Activated CD4-positive, alpha-beta T cell treated with anti-CD3 and anti-CD28 coated beads, Interleukin-2, amount 10 ng/mL, durations not matched to agents 7 days and 5 days (primary cell): ENCODE measurements around the gene MBNL3. TPM values are rescaled to one million over a fixed set of nuclear protein-coding genes. Genes with fewer than 3 reads are reported as not detected.

Experiments
- CTCF ChIA-PET: fragments of 350-600 bp; sonication (Branson Sonifier 250); formaldehyde crosslinking; loops from one replicate; lab custom pipeline; 2021; ENCODE audit warnings: antibody characterized with exemption; lab: Charles Lee
- POLR2A ChIA-PET: fragments of 350-600 bp; sonication (Branson Sonifier 250); formaldehyde crosslinking; loops from one replicate; lab custom pipeline; 2021; ENCODE audit warnings: antibody characterized with exemption; lab: Charles Lee
- DNase-seq: peaks from one replicate; pipeline ENCODE4 v3.0.0-alpha.2; 2020
- H3K27ac Mint-ChIP-seq: one replicate; pipeline ENCODE4 v1.8.0; 2021; ENCODE audit warnings: mild to moderate bottlenecking, moderate library complexity, mixed read lengths
- H3K27me3 Mint-ChIP-seq: one replicate; pipeline ENCODE4 v1.8.0; 2021; ENCODE audit warnings: mixed read lengths
- H3K36me3 Mint-ChIP-seq: one replicate; pipeline ENCODE4 v1.8.0; 2021; ENCODE audit warnings: low read depth, mixed read lengths
- H3K4me1 Mint-ChIP-seq: one replicate; pipeline ENCODE4 v1.8.0; 2021; ENCODE audit warnings: mixed read lengths
- H3K4me3 Mint-ChIP-seq: one replicate; pipeline ENCODE4 v1.8.0; 2021; ENCODE audit warnings: mild to moderate bottlenecking, moderate library complexity, mixed read lengths
- H3K9me3 Mint-ChIP-seq: one replicate; pipeline ENCODE4 v1.8.0; 2021; ENCODE audit warnings: mixed read lengths
- total RNA-seq, 2 experiments: library from RNA; stranded (reverse); gene quantifications; one replicate each; pipeline ENCODE4 v1.2.3, GENCODE V29; 2021

MBNL3 gene
- total RNA-seq, 2 experiments from 2014 or later: 33.7 to 50.4 TPM

- POLR2A ChIA-PET: no interaction called here
- H3K9me3 Mint-ChIP-seq: no peaks in the 10 kb centered on the region
These were observed 84.6 kb downstream of the MBNL3 start for GRCh38 chrX:132404266-132404665.

GRCh38 chrX:132401935-132402334 is 86.9 kb downstream of the MBNL3 start:
- H3K9me3 Mint-ChIP-seq: no peaks in the 10 kb centered on the region
- H3K27me3 Mint-ChIP-seq: no peaks in the 10 kb centered on the region
- peaks cover 5% of the 10 kb centered on the region for H3K36me3 Mint-ChIP-seq
- no peak overlapping the region for H3K27ac Mint-ChIP-seq
- H3K4me3 Mint-ChIP-seq: no peak overlapping the region
- H3K4me1 Mint-ChIP-seq: no peaks in the 10 kb centered on the region
- DNase-seq: no peak
- ChIA-PET POLR2A (no interaction called here), CTCF (no interaction called here)

More at GRCh38 chrX:132404266-132404665, 84.6 kb downstream of the MBNL3 start:
- Mint-ChIP-seq H3K4me3 (no peak overlapping the region), H3K27me3 (no peaks in the 10 kb centered on the region), H3K27ac (no peak overlapping the region), H3K36me3 (peaks cover 3% of the 10 kb centered on the region), H3K4me1 (no peaks in the 10 kb centered on the region)
- DNase-seq: no peak
- CTCF ChIA-PET: no interaction called here

- Mint-ChIP-seq H3K4me1 (no peaks in the 10 kb centered on the region), H3K9me3 (no peaks in the 10 kb centered on the region)
- CTCF ChIA-PET: no interaction called here
These were observed 88.1 kb downstream of the MBNL3 start for GRCh38 chrX:132400706-132401105.

GRCh38 chrX:132395645-132396044 is 93.2 kb downstream of the MBNL3 start:
- no peaks in the 10 kb centered on the region for H3K27me3 Mint-ChIP-seq
- H3K27ac Mint-ChIP-seq: no peak overlapping the region
- no peaks in the 10 kb centered on the region for H3K9me3 Mint-ChIP-seq
- ChIA-PET POLR2A (no interaction called here), CTCF (interaction anchor here (1.6 kb wide), 1 partner anchor 30 kb away, joined by 3 read pairs; no protein-coding TSS in a partner anchor)
- peaks cover 1% of the 10 kb centered on the region for H3K36me3 Mint-ChIP-seq
- H3K4me3 Mint-ChIP-seq: no peak overlapping the region
- no peaks in the 10 kb centered on the region for H3K4me1 Mint-ChIP-seq
- DNase-seq: no peak

More at GRCh38 chrX:132400706-132401105, 88.1 kb downstream of the MBNL3 start:
- POLR2A ChIA-PET: no interaction called here
- no peak overlapping the region for H3K27ac Mint-ChIP-seq
- peaks cover 5% of the 10 kb centered on the region for H3K36me3 Mint-ChIP-seq
- no peak for DNase-seq
- no peaks in the 10 kb centered on the region for H3K27me3 Mint-ChIP-seq
- no peak overlapping the region for H3K4me3 Mint-ChIP-seq

GRCh38 chrX:132395026-132395425 is 93.8 kb downstream of the MBNL3 start:
- H3K36me3 Mint-ChIP-seq: peaks cover 1% of the 10 kb centered on the region
- CTCF ChIA-PET: interaction anchor here (1.6 kb wide), 1 partner anchor 30 kb away, joined by 3 read pairs; no protein-coding TSS in a partner anchor
- H3K27ac Mint-ChIP-seq: no peak overlapping the region
- no peak for DNase-seq
- no peaks in the 10 kb centered on the region for H3K27me3 Mint-ChIP-seq
- POLR2A ChIA-PET: no interaction called here
- H3K4me1 Mint-ChIP-seq: no peaks in the 10 kb centered on the region
- H3K9me3 Mint-ChIP-seq: no peaks in the 10 kb centered on the region
- no peak overlapping the region for H3K4me3 Mint-ChIP-seq

GRCh38 chrX:132394591-132394990 is 94.2 kb downstream of the MBNL3 start:
- H3K4me3 Mint-ChIP-seq: no peak overlapping the region
- H3K4me1 Mint-ChIP-seq: no peaks in the 10 kb centered on the region
- no peaks in the 10 kb centered on the region for H3K27me3 Mint-ChIP-seq
- no peak overlapping the region for H3K27ac Mint-ChIP-seq
- POLR2A ChIA-PET: no interaction called here
- CTCF ChIA-PET: interaction anchor here (1.6 kb wide), 1 partner anchor 31 kb away, joined by 3 read pairs; no protein-coding TSS in a partner anchor
- DNase-seq: no peak
- H3K36me3 Mint-ChIP-seq: peaks cover 1% of the 10 kb centered on the region
- H3K9me3 Mint-ChIP-seq: no peaks in the 10 kb centered on the region

- no peak for DNase-seq
- Mint-ChIP-seq H3K36me3 (peaks cover 1% of the 10 kb centered on the region), H3K4me1 (no peaks in the 10 kb centered on the region), H3K9me3 (no peaks in the 10 kb centered on the region), H3K27me3 (no peaks in the 10 kb centered on the region), H3K27ac (no peak overlapping the region), H3K4me3 (no peak overlapping the region)
- ChIA-PET POLR2A (no interaction called here), CTCF (interaction anchor here (1.6 kb wide), 1 partner anchor 31 kb away, joined by 3 read pairs; no protein-coding TSS in a partner anchor)
These were observed 94.8 kb downstream of the MBNL3 start for GRCh38 chrX:132393992-132394391.

- ChIA-PET POLR2A (no interaction called here), CTCF (no interaction called here)
- Mint-ChIP-seq H3K9me3 (no peaks in the 10 kb centered on the region), H3K4me3 (no peak overlapping the region), H3K27me3 (no peaks in the 10 kb centered on the region), H3K36me3 (no peaks in the 10 kb centered on the region), H3K4me1 (no peaks in the 10 kb centered on the region), H3K27ac (no peak overlapping the region)
- no peak for DNase-seq
These were observed 95.4 kb downstream of the MBNL3 start for GRCh38 chrX:132393485-132393884.

- ChIA-PET POLR2A (no interaction called here), CTCF (no interaction called here)
- H3K4me3 Mint-ChIP-seq: no peak overlapping the region
These were observed 95.8 kb downstream of the MBNL3 start for GRCh38 chrX:132393085-132393484.

GRCh38 chrX:132390792-132391191 is 98.0 kb downstream of the MBNL3 start:
- H3K4me3 Mint-ChIP-seq: no peak overlapping the region
- H3K4me1 Mint-ChIP-seq: no peaks in the 10 kb centered on the region
- DNase-seq: no peak
- H3K36me3 Mint-ChIP-seq: no peaks in the 10 kb centered on the region
- no peak overlapping the region for H3K27ac Mint-ChIP-seq
- no peaks in the 10 kb centered on the region for H3K27me3 Mint-ChIP-seq
- POLR2A ChIA-PET: no interaction called here
- H3K9me3 Mint-ChIP-seq: no peaks in the 10 kb centered on the region
- CTCF ChIA-PET: no interaction called here

More at GRCh38 chrX:132393085-132393484, 95.8 kb downstream of the MBNL3 start:
- H3K4me1 Mint-ChIP-seq: no peaks in the 10 kb centered on the region
- no peak for DNase-seq
- H3K36me3 Mint-ChIP-seq: no peaks in the 10 kb centered on the region
- H3K9me3 Mint-ChIP-seq: no peaks in the 10 kb centered on the region
- H3K27ac Mint-ChIP-seq: no peak overlapping the region
- no peaks in the 10 kb centered on the region for H3K27me3 Mint-ChIP-seq

- Mint-ChIP-seq H3K4me1 (no peaks in the 10 kb centered on the region), H3K27me3 (no peaks in the 10 kb centered on the region), H3K27ac (no peak overlapping the region), H3K9me3 (no peaks in the 10 kb centered on the region), H3K36me3 (no peaks in the 10 kb centered on the region), H3K4me3 (no peak overlapping the region)
- CTCF ChIA-PET: no interaction called here
- POLR2A ChIA-PET: no interaction called here
- DNase-seq: no peak
These were observed 99.4 kb downstream of the MBNL3 start for GRCh38 chrX:132389480-132389879.

- Mint-ChIP-seq H3K4me1 (no peaks in the 10 kb centered on the region), H3K9me3 (no peaks in the 10 kb centered on the region), H3K36me3 (no peaks in the 10 kb centered on the region), H3K27ac (no peak overlapping the region), H3K27me3 (no peaks in the 10 kb centered on the region), H3K4me3 (no peak overlapping the region)
- POLR2A ChIA-PET: no interaction called here
- CTCF ChIA-PET: no interaction called here
- no peak for DNase-seq
These were observed 100.5 kb downstream of the MBNL3 start for GRCh38 chrX:132388371-132388770.

GRCh38 chrX:132384301-132384700 is 104.5 kb downstream of the MBNL3 start:
- Mint-ChIP-seq H3K27me3 (no peaks in the 10 kb centered on the region), H3K27ac (no peak overlapping the region), H3K9me3 (no peaks in the 10 kb centered on the region), H3K4me3 (no peak overlapping the region), H3K36me3 (peaks cover 6% of the 10 kb centered on the region), H3K4me1 (no peaks in the 10 kb centered on the region)
- no peak for DNase-seq
- ChIA-PET CTCF (no interaction called here), POLR2A (no interaction called here)

GRCh38 chrX:132382068-132382467 is 106.8 kb downstream of the MBNL3 start:
- H3K4me1 Mint-ChIP-seq: no peaks in the 10 kb centered on the region
- H3K27me3 Mint-ChIP-seq: no peaks in the 10 kb centered on the region
- no peak overlapping the region for H3K4me3 Mint-ChIP-seq
- H3K36me3 Mint-ChIP-seq: peaks cover 6% of the 10 kb centered on the region
- CTCF ChIA-PET: no interaction called here
- no peak overlapping the region for H3K27ac Mint-ChIP-seq
- POLR2A ChIA-PET: no interaction called here
- DNase-seq: no peak
- no peaks in the 10 kb centered on the region for H3K9me3 Mint-ChIP-seq
